Endothelial cell of umbilical vein (primary cell): Measurements from ENCODE around the gene SV2C. TPM values are rescaled to one million over a fixed set of nuclear protein-coding genes. Genes with fewer than 3 reads are reported as not detected.

ENCODE experiments used
- BruUV-seq: library from RNA; stranded (reverse); fragments of 400-500 nt; replicated peaks from 2 replicates; lab custom pipeline; 2021; lab: Mats Ljungman, UMichigan
- CTCF ChIA-PET: fragments of 300-600, 350-600 bp; sonication (Branson Sonifier 250); formaldehyde crosslinking; loops from one replicate; lab custom pipeline; 2021; ENCODE audit warnings: antibody characterized with exemption, inconsistent platforms; lab: Charles Lee
- POLR2A ChIA-PET: fragments of 300-600, 350-600 bp; sonication (Branson Sonifier 250); formaldehyde crosslinking; loops from one replicate; lab custom pipeline; 2021; ENCODE audit warnings: antibody characterized with exemption, inconsistent platforms; lab: Charles Lee
- DNase-seq: peaks from one replicate; pipeline ENCODE4 v3.0.0-alpha.2; 2011; ENCODE audit warnings: low read depth, low spot score
- FAIRE-seq: peaks from 2 replicates; lab custom pipeline; 2011; peaks lifted over from hg19 to GRCh38; lab: Jason Lieb, UNC
- H2AFZ ChIP-seq: 2 replicates; pipeline ENCODE4 v1.6.0; 2012; ENCODE audit warnings: low read depth, low read length, control low read depth, inconsistent platforms
- H3K27ac ChIP-seq: 2 replicates; pipeline ENCODE4 v1.5.1; 2011; ENCODE audit warnings: low read depth, mild to moderate bottlenecking, control low read depth, low read length, moderate library complexity; ENCODE audit not compliant: insufficient read depth
- H3K27me3 ChIP-seq, 2 experiments: 2 replicates each; pipeline versions ENCODE4 v1.6.0 to v1.6.1; 2011; ENCODE audit warnings: low read length in 2 of 2, mixed read lengths in 1 of 2; ENCODE audit not compliant: control insufficient read depth in 2 of 2, insufficient read depth in 2 of 2
- H3K36me3 ChIP-seq, 2 experiments: 2 replicates in 1 of 2; 3 replicates in 1 of 2; pipeline ENCODE4 v1.5.1; 2011; ENCODE audit warnings: low read length in 2 of 2, mild to moderate bottlenecking in 1 of 2, moderate library complexity in 1 of 2; ENCODE audit not compliant: control insufficient read depth in 2 of 2, insufficient read depth in 2 of 2; ENCODE audit errors: extremely low read depth in 1 of 2
- H3K4me1 ChIP-seq: 3 replicates; pipeline ENCODE4 v1.5.1; 2011; ENCODE audit warnings: mild to moderate bottlenecking, low read length; ENCODE audit not compliant: control insufficient read depth, insufficient read depth; ENCODE audit errors: extremely low read depth
- H3K4me2 ChIP-seq: 2 replicates; pipeline ENCODE4 v1.6.1; 2011; ENCODE audit warnings: low read length, control low read depth, mixed read lengths; ENCODE audit not compliant: insufficient read depth
- H3K4me3 ChIP-seq, 3 experiments: fragments of 200-600 bp in 1 of 3; sonication (generic), shearing (Covaris generic) in 1 of 3; replicated peaks in 1 of 3; 2 replicates each; pipeline ENCODE4 v1.5.1; 2011 to 2016; ENCODE audit warnings: control low read depth in 3 of 3, low read length in 3 of 3, mild to moderate bottlenecking in 2 of 3, inconsistent platforms in 1 of 3, low read depth in 1 of 3, moderate library complexity in 1 of 3; ENCODE audit not compliant: insufficient read depth in 1 of 3
- H3K79me2 ChIP-seq: 2 replicates; pipeline ENCODE4 v1.6.0; 2012; ENCODE audit warnings: low read length, inconsistent platforms; ENCODE audit not compliant: control insufficient read depth, insufficient read depth
- H3K9ac ChIP-seq: replicated peaks from 2 replicates; pipeline ENCODE3; 2011; ENCODE audit warnings: low read length, control low read depth; ENCODE audit not compliant: insufficient read depth; ENCODE audit errors: extremely low read depth
- H3K9me1 ChIP-seq: replicated peaks from 3 replicates; pipeline ENCODE4 v1.6.0; 2011; ENCODE audit warnings: mild to moderate bottlenecking, low read length; ENCODE audit not compliant: control insufficient read depth, insufficient read depth; ENCODE audit errors: extremely low read depth
- H3K9me3 ChIP-seq: replicated peaks from 2 replicates; pipeline ENCODE4 v1.5.1; 2012; ENCODE audit warnings: low read length, inconsistent platforms; ENCODE audit not compliant: control insufficient read depth, insufficient read depth
- H4K20me1 ChIP-seq: replicated peaks from 2 replicates; pipeline ENCODE3; 2011; ENCODE audit warnings: mild to moderate bottlenecking, low read length; ENCODE audit not compliant: control insufficient read depth, insufficient read depth; ENCODE audit errors: extremely low read depth
- CTCF ChIP-seq, 2 donors: IDR thresholded peaks; 1 replicate in 1 of 2; 2 replicates in 1 of 2; pipeline ENCODE4 v1.5.1; 2011; ENCODE audit warnings: low read length in 2 of 2, mild to moderate bottlenecking in 2 of 2, moderate library complexity in 2 of 2, control low read depth in 1 of 2, inconsistent platforms in 1 of 2, low read depth in 1 of 2; ENCODE audit not compliant: insufficient read depth in 1 of 2; ENCODE audit errors: extremely low read depth in 1 of 2
- EZH2 ChIP-seq: IDR thresholded peaks from 2 replicates; pipeline ENCODE4 v1.6.1; 2012; ENCODE audit warnings: borderline replicate concordance, low read depth, mild to moderate bottlenecking, moderate library complexity, low read length, inconsistent platforms; ENCODE audit not compliant: severe bottlenecking
- FOS ChIP-seq: IDR thresholded peaks from 2 replicates; pipeline ENCODE4 v1.6.1; 2011; ENCODE audit warnings: mild to moderate bottlenecking, low read length, moderate library complexity, borderline replicate concordance; ENCODE audit not compliant: insufficient read depth
- GATA2 ChIP-seq: IDR thresholded peaks from 2 replicates; pipeline ENCODE4 v1.7.0; 2011; ENCODE audit warnings: low read depth, mild to moderate bottlenecking, moderate library complexity, mixed read lengths, low read length; ENCODE audit not compliant: insufficient read length, insufficient read depth
- JUN ChIP-seq: IDR thresholded peaks from 2 replicates; pipeline ENCODE4 v1.6.1; 2011; ENCODE audit warnings: borderline replicate concordance, low read depth; ENCODE audit not compliant: insufficient read length, insufficient read depth
- MAX ChIP-seq: IDR thresholded peaks from 2 replicates; pipeline ENCODE4 v1.6.1; 2011; ENCODE audit not compliant: insufficient read depth, insufficient read length
- MYC ChIP-seq: IDR thresholded peaks from one replicate; pipeline ENCODE4 v1.6.1; 2011; ENCODE audit warnings: mild to moderate bottlenecking, low read depth, low read length
- POLR2A ChIP-seq: IDR thresholded peaks from 2 replicates; pipeline ENCODE4 v1.6.1; 2012; ENCODE audit warnings: low read depth, mild to moderate bottlenecking, control low read depth, low read length
- POLR2AphosphoS5 ChIP-seq: IDR thresholded peaks from 2 replicates; pipeline ENCODE4 v1.6.1; 2012; ENCODE audit warnings: low read depth, mild to moderate bottlenecking, control low read depth, low read length, moderate library complexity; ENCODE audit not compliant: insufficient read depth
- dilution Hi-C: fragments of 300-500 bp; cut with MboI; formaldehyde crosslinking; loops from one replicate; pipeline ENCODE4 v1.15.0; 2019; ENCODE audit warnings: low sequenced_read_pairs; ENCODE audit not compliant: extremely low pct_ligation_motif_present
- intact Hi-C: fragments of 100-400 bp; cut with micrococcal nuclease; formaldehyde crosslinking; loops from one replicate; pipeline ENCODE4 v1.10.0; 2022
- polyA plus RNA-seq, 4 experiments: library from polyadenylated mRNA; depleted of rRNA in 3 of 4; stranded (reverse) in 3 of 4; unstranded in 1 of 4; fragments of >200 nt; gene quantifications; 2 replicates each; pipeline versions ENCODE4 v1.2.1 to v1.2.3, GENCODE V29; 2011 to 2012; ENCODE audit warnings: missing spikeins in 1 of 4
- total RNA-seq: library from RNA; stranded (reverse); gene quantifications from 2 replicates; pipeline ENCODE4 v1.2.3, GENCODE V29; 2021

The SV2C gene
- total and polyA plus RNA-seq, 2 donors (not counting 3 experiments of a cell fraction or from before 2014, with no cell fraction given), result not detected

DNA sequence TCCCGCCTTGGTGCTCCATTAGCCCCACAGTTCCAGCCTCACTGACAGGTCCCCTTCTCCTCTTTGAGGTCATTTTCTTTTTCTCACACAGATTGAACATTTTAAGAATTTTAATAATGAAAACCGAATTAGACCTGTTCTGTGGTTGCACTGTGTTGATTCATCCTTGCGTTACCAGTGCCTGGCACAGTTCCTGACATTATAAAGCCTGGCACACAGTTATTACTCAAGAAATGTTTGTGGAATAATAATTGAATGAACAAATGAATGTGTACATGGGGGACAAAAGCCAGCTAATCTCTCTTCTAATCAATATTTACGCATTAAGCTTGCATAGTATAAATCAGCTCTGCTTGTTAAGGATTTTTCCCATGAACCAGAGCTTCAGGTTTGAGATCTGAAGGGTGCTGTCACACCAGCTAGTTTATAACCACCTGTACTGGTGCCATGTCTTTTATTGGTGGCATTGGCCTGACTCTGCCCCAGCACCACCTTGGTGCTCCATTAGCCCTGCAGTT is 80.0 kb downstream of the SV2C start:
- H2AFZ ChIP-seq, result no peak overlapping the region
- H3K36me3 ChIP-seq, result no peaks in the 10 kb centered on the region
- peaks cover 1 to 2% of the 10 kb centered on the region in 2 experiments for H3K27me3 ChIP-seq
- FAIRE-seq (no peak), DNase-seq (no peak)
- intact Hi-C loops (no loop called here), dilution Hi-C loops (no loop called here)
- ChIA-PET POLR2A (no interaction called here), CTCF (interaction anchor here (1.1 to 1.6 kb wide), 2 partner anchors 12 to 17 kb away, joined by 3 to 13 read pairs; no protein-coding TSS in a partner anchor)
- H4K20me1 ChIP-seq, result no peaks in the 10 kb centered on the region
- H3K9me1 ChIP-seq, result no peaks in the 10 kb centered on the region
- no peaks in the 10 kb centered on the region for H3K9me3 ChIP-seq
- H3K27ac ChIP-seq, result no peak overlapping the region
- H3K9ac ChIP-seq, result no peak overlapping the region
- H3K79me2 ChIP-seq, result no peaks in the 10 kb centered on the region
- BruUV-seq, result no TSS peak
- no peak overlapping the region for H3K4me3 ChIP-seq
- H3K4me1 ChIP-seq, result no peaks in the 10 kb centered on the region
- TF ChIP-seq CTCF (IDR thresholded peaks at IDR 0.05; ENCODE audit: extremely low read depth in 1 of 2, insufficient read depth in 1 of 2, low read depth in 1 of 2, low read length in 2 of 2), result no peak
- no peak for TF ChIP-seq MYC
- no peak for TF ChIP-seq FOS
- no peak for TF ChIP-seq POLR2AphosphoS5
- no peak for TF ChIP-seq GATA2
- TF ChIP-seq POLR2A, result no peak
- no peak for TF ChIP-seq MAX
- TF ChIP-seq JUN, result no peak
- no peak for TF ChIP-seq EZH2
- no peak overlapping the region for H3K4me2 ChIP-seq
